HG02840 (cell line): ENCODE data around the gene KRT80.

Experiments
- ATAC-seq: cut with Tn5 transposase; IDR thresholded peaks from one replicate; pipeline ENCODE4 v1.9.1; 2021; ENCODE audit warnings: mild to moderate bottlenecking, moderate library complexity, moderate number of reproducible peaks; ENCODE audit not compliant: unreplicated experiment, low FRiP score

KRT80 gene

GRCh38 chr12:52182898-52183543 is 8.8 kb downstream of the KRT80 start:
- ATAC-seq: no peak

GRCh38 chr12:52182384-52182783 is 9.4 kb downstream of the KRT80 start:
- ATAC-seq: no peak

- ATAC-seq: no peak
Observed at GRCh38 chr12:52181746-52182145, 10.1 kb downstream of the KRT80 start.

GRCh38 chr12:52180971-52181628 is 10.7 kb downstream of the KRT80 start:
- ATAC-seq: no peak

GRCh38 chr12:52179396-52179973 is 12.3 kb downstream of the KRT80 start:
- no peak for ATAC-seq

GRCh38 chr12:52178984-52179383 is 12.8 kb downstream of the KRT80 start:
- no peak for ATAC-seq

GRCh38 chr12:52178443-52178842 is 13.4 kb downstream of the KRT80 start:
- no peak for ATAC-seq

GRCh38 chr12:52175371-52176350 is 16.2 kb downstream of the KRT80 start:
- ATAC-seq: no peak

GRCh38 chr12:52173526-52173925 is 18.3 kb downstream of the KRT80 start:
- ATAC-seq: no peak

GRCh38 chr12:52172956-52173355 is 18.9 kb downstream of the KRT80 start:
- ATAC-seq: no peak

- no peak for ATAC-seq
Observed at GRCh38 chr12:52171950-52172512, 19.8 kb downstream of the KRT80 start.

GRCh38 chr12:52170827-52171226 is 21.0 kb downstream of the KRT80 start:
- no peak for ATAC-seq

- ATAC-seq: no peak
Observed at GRCh38 chr12:52169886-52170285, 21.9 kb downstream of the KRT80 start.

- ATAC-seq: no peak
Observed at GRCh38 chr12:52168019-52168717, 23.6 kb downstream of the KRT80 start.

GRCh38 chr12:52167526-52167925 is 24.3 kb downstream of the KRT80 start:
- no peak for ATAC-seq

GRCh38 chr12:52166672-52167071 is 25.1 kb downstream of the KRT80 start:
- ATAC-seq: no peak

- no peak for ATAC-seq
Observed at GRCh38 chr12:52165096-52165855, 26.5 kb downstream of the KRT80 start.

GRCh38 chr12:52164624-52165023 is 27.2 kb downstream of the KRT80 start:
- ATAC-seq: no peak

GRCh38 chr12:52162981-52163380 is 28.8 kb downstream of the KRT80 start:
- no peak for ATAC-seq
